ENCODE data around the gene ST6GALNAC3. TPM values are rescaled to one million over a fixed set of nuclear protein-coding genes. Genes with fewer than 3 reads are reported as not detected.

Gene ST6GALNAC3
- polyA plus RNA-seq, 1 donor (not counting 4 experiments of a cell fraction or from before 2014, with no cell fraction given): 0.08 TPM

DNA sequence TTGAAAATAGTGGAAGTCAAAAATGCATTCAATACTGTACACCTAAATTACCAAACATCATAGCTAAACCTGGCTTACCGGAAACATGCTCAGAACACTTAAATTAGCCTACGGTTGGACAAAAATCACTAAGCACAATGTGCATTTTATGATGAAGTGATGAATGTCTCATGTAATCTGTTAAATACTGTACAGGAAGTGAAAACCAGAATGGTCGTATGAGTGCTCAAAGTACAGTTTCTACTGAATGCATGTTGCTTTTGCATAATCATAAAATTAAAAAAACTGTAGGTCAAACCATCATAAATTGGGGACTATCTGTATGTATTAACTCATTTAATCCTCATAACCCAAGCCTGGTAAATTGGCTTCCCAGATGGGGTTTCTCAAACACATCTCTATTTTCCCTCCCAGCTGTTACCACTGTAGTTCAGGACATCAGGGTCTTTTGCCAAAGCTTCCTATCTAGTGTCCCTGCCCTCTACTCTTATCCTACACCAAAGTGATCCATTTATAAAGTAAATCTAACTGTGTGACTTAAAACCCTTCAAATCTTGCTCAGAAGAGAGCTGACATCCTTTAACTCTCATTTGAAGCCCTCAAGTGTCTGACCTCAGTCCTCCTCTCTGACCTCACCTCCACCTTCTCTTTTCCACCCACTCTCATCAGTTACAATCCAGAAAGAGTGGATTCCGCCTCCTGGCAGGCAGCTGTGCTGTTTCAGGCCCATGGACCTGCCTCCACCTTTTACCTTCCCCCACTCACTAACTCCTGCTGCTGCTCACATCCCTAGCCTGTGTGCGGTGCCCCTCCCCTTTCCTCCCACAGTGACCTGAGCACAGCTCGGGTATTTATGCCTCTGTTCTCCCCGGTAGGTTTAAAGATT, 436.4 kb downstream of the ST6GALNAC3 start:
- Histone ChIP-seq H3K4me1 (ENCODE audit: control insufficient read depth, extremely low read depth, insufficient read depth, low read length) (no peaks in the 10 kb centered on the region), H3K9ac (ENCODE audit: control insufficient read depth, extremely low read depth, insufficient read depth, low read length) (no peak overlapping the region), H2AFZ (ENCODE audit: control insufficient read depth, low read length) (no peak overlapping the region), H3K4me3 (ENCODE audit: control insufficient read depth in 2 of 3, extremely low read depth in 1 of 3, insufficient read depth in 2 of 3, low read depth in 1 of 3, low read length in 3 of 3) (no peak overlapping the region), H3K27me3 (ENCODE audit: control insufficient read depth, extremely low read depth, insufficient read depth, low read length) (no peaks in the 10 kb centered on the region), H3K27ac (ENCODE audit: control insufficient read depth, insufficient read depth, low read length) (no peak overlapping the region), H3K79me2 (ENCODE audit: control insufficient read depth, insufficient read depth, low read length) (no peaks in the 10 kb centered on the region), H3K9me1 (ENCODE audit: control insufficient read depth, extremely low read depth, insufficient read depth, low read length) (no peaks in the 10 kb centered on the region), H3K4me2 (ENCODE audit: control insufficient read depth, extremely low read depth, insufficient read depth, low read depth, low read length) (no peak overlapping the region), H3K36me3 (ENCODE audit: control insufficient read depth in 2 of 2, extremely low read depth in 1 of 2, insufficient read depth in 2 of 2, low read length in 2 of 2) (no peaks in the 10 kb centered on the region), H4K20me1 (ENCODE audit: control insufficient read depth, extremely low read depth, insufficient read depth, low read length) (no peaks in the 10 kb centered on the region), H3K9me3 (ENCODE audit: control insufficient read depth, low read depth, low read length) (no peaks in the 10 kb centered on the region)
- DNase-seq (ENCODE audit: low read depth, low spot score) (no peak), FAIRE-seq (no peak)
- TF ChIP-seq, protein P1, sequence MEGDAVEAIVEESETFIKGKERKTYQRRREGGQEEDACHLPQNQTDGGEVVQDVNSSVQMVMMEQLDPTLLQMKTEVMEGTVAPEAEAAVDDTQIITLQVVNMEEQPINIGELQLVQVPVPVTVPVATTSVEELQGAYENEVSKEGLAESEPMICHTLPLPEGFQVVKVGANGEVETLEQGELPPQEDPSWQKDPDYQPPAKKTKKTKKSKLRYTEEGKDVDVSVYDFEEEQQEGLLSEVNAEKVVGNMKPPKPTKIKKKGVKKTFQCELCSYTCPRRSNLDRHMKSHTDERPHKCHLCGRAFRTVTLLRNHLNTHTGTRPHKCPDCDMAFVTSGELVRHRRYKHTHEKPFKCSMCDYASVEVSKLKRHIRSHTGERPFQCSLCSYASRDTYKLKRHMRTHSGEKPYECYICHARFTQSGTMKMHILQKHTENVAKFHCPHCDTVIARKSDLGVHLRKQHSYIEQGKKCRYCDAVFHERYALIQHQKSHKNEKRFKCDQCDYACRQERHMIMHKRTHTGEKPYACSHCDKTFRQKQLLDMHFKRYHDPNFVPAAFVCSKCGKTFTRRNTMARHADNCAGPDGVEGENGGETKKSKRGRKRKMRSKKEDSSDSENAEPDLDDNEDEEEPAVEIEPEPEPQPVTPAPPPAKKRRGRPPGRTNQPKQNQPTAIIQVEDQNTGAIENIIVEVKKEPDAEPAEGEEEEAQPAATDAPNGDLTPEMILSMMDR (optimal IDR thresholded peaks at IDR 0.05 in 1 of 3, IDR thresholded peaks at IDR 0.05 in 1 of 3, conservative IDR thresholded peaks at IDR 0.05 in 1 of 3; ENCODE audit: extremely low read depth in 1 of 3, insufficient read depth in 2 of 3, low read length in 3 of 3): no peak
- no peak for TF ChIP-seq EZH2 (IDR thresholded peaks at IDR 0.05; ENCODE audit: low read length)
- dilution Hi-C loops (cut with MboI; ENCODE audit: extremely low pct_ligation_motif_present, low sequenced_read_pairs): no loop called here

DNA sequence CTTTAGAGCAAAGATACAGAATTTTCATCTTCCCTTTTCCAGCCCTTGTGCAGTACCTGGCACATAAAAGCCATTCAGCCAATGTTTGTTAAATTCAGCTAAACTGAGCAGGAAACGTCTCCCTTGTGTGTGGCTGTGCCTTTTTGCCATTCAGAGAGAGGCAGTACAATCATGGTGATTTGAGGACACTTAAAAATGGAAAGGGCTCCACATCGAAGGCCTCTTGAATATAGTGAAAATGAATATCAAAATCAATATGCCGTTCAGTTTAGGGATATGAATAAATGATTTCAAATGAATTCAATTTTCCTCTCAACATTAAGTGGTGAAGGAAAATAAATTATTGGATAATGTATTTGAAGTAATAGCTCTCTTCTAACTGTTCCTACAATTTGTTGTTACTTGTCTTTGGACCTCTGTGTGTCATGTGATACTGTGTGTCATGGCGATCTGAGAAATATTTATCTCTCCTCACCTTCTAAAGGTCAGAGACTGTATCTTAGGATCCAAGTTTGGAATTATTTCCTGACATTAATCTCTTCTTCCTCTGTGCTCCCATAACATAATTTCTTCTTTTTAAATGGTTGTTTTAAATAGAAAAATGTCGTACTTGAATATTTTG, 437.1 kb downstream of the ST6GALNAC3 start:
- Histone ChIP-seq H3K9ac (ENCODE audit: control insufficient read depth, extremely low read depth, insufficient read depth, low read length) (no peak overlapping the region), H3K4me1 (ENCODE audit: control insufficient read depth, extremely low read depth, insufficient read depth, low read length) (no peaks in the 10 kb centered on the region), H2AFZ (ENCODE audit: control insufficient read depth, low read length) (no peak overlapping the region), H3K4me3 (ENCODE audit: control insufficient read depth in 2 of 3, extremely low read depth in 1 of 3, insufficient read depth in 2 of 3, low read depth in 1 of 3, low read length in 3 of 3) (no peak overlapping the region), H4K20me1 (ENCODE audit: control insufficient read depth, extremely low read depth, insufficient read depth, low read length) (no peaks in the 10 kb centered on the region), H3K9me1 (ENCODE audit: control insufficient read depth, extremely low read depth, insufficient read depth, low read length) (no peaks in the 10 kb centered on the region), H3K4me2 (ENCODE audit: control insufficient read depth, extremely low read depth, insufficient read depth, low read depth, low read length) (no peak overlapping the region), H3K27ac (ENCODE audit: control insufficient read depth, insufficient read depth, low read length) (no peak overlapping the region), H3K9me3 (ENCODE audit: control insufficient read depth, low read depth, low read length) (no peaks in the 10 kb centered on the region), H3K27me3 (ENCODE audit: control insufficient read depth, extremely low read depth, insufficient read depth, low read length) (no peaks in the 10 kb centered on the region), H3K79me2 (ENCODE audit: control insufficient read depth, insufficient read depth, low read length) (no peaks in the 10 kb centered on the region), H3K36me3 (ENCODE audit: control insufficient read depth in 2 of 2, extremely low read depth in 1 of 2, insufficient read depth in 2 of 2, low read length in 2 of 2) (no peaks in the 10 kb centered on the region)
- DNase-seq (ENCODE audit: low read depth, low spot score) (no peak), FAIRE-seq (no peak)
- TF ChIP-seq, protein P1 (optimal IDR thresholded peaks at IDR 0.05 in 1 of 3, IDR thresholded peaks at IDR 0.05 in 1 of 3, conservative IDR thresholded peaks at IDR 0.05 in 1 of 3; ENCODE audit: extremely low read depth in 1 of 3, insufficient read depth in 2 of 3, low read length in 3 of 3): no peak
- dilution Hi-C loops (cut with MboI; ENCODE audit: extremely low pct_ligation_motif_present, low sequenced_read_pairs): no loop called here

All from keratinocyte (primary cell).